Keratinocyte (primary cell): ENCODE measurements around the gene SPDYE4. TPM values are rescaled to one million over a fixed set of nuclear protein-coding genes. Genes with fewer than 3 reads are reported as not detected.

ENCODE experiments used
- DNase-seq: peaks from one replicate; pipeline ENCODE4 v3.0.0-alpha.2; 2011; ENCODE audit warnings: low read depth, missing footprints, low spot score
- FAIRE-seq: peaks from 2 replicates; lab custom pipeline; 2011; peaks lifted over from hg19 to GRCh38; lab: Jason Lieb, UNC
- H2AFZ ChIP-seq: 2 replicates; pipeline ENCODE4 v1.6.0; 2012; ENCODE audit warnings: low read length, control low read depth, inconsistent platforms; ENCODE audit not compliant: control insufficient read depth
- H3K27ac ChIP-seq: 2 replicates; pipeline ENCODE4 v1.5.1; 2011; ENCODE audit warnings: low read length; ENCODE audit not compliant: control insufficient read depth, insufficient read depth
- H3K27me3 ChIP-seq: 3 replicates; pipeline ENCODE4 v1.6.0; 2011; ENCODE audit warnings: low read length; ENCODE audit not compliant: control insufficient read depth, insufficient read depth; ENCODE audit errors: extremely low read depth
- H3K36me3 ChIP-seq, 2 experiments: 2 replicates in 1 of 2; 3 replicates in 1 of 2; pipeline ENCODE4 v1.5.1; 2011; ENCODE audit warnings: low read length in 2 of 2, mild to moderate bottlenecking in 1 of 2; ENCODE audit not compliant: control insufficient read depth in 2 of 2, insufficient read depth in 2 of 2; ENCODE audit errors: extremely low read depth in 1 of 2
- H3K4me1 ChIP-seq: 3 replicates; pipeline ENCODE4 v1.5.1; 2011; ENCODE audit warnings: low read length; ENCODE audit not compliant: control insufficient read depth, insufficient read depth; ENCODE audit errors: extremely low read depth
- H3K4me2 ChIP-seq: 3 replicates; pipeline ENCODE4 v1.6.0; 2011; ENCODE audit warnings: low read depth, low read length; ENCODE audit not compliant: control insufficient read depth, insufficient read depth; ENCODE audit errors: extremely low read depth
- H3K4me3 ChIP-seq, 3 experiments: fragments of 200-600 bp in 1 of 3; sonication (generic) in 1 of 3; 2 replicates in 2 of 3; 3 replicates in 1 of 3; pipeline ENCODE4 v1.5.1; 2011 to 2016; ENCODE audit warnings: low read length in 3 of 3, mild to moderate bottlenecking in 3 of 3, control low read depth in 2 of 3, inconsistent platforms in 1 of 3, low read depth in 1 of 3, mixed read lengths in 1 of 3, mixed run types in 1 of 3, moderate library complexity in 1 of 3; ENCODE audit not compliant: control insufficient read depth in 2 of 3, insufficient read depth in 2 of 3; ENCODE audit errors: extremely low read depth in 1 of 3
- H3K79me2 ChIP-seq: 2 replicates; pipeline ENCODE4 v1.6.0; 2012; ENCODE audit warnings: low read length; ENCODE audit not compliant: control insufficient read depth, insufficient read depth
- H3K9ac ChIP-seq: 3 replicates; pipeline ENCODE4 v1.6.0; 2011; ENCODE audit warnings: low read length; ENCODE audit not compliant: control insufficient read depth, insufficient read depth; ENCODE audit errors: extremely low read depth
- H3K9me1 ChIP-seq: 3 replicates; pipeline ENCODE4 v1.6.0; 2011; ENCODE audit warnings: low read length; ENCODE audit not compliant: control insufficient read depth, insufficient read depth; ENCODE audit errors: extremely low read depth
- H3K9me3 ChIP-seq: 2 replicates; pipeline ENCODE4 v1.5.1; 2012; ENCODE audit warnings: low read depth, low read length; ENCODE audit not compliant: control insufficient read depth
- H4K20me1 ChIP-seq: 3 replicates; pipeline ENCODE4 v1.6.0; 2011; ENCODE audit warnings: low read length; ENCODE audit not compliant: control insufficient read depth, insufficient read depth; ENCODE audit errors: extremely low read depth
- CTCF ChIP-seq, 3 experiments: IDR thresholded peaks in 1 of 3; conservative IDR thresholded peaks in 1 of 3; optimal IDR thresholded peaks in 1 of 3; 2 replicates in 2 of 3; 3 replicates in 1 of 3; pipeline versions ENCODE3 to v1.5.1; 2011; ENCODE audit warnings: low read length in 3 of 3, mild to moderate bottlenecking in 3 of 3, moderate library complexity in 2 of 3, control low read depth in 1 of 3, inconsistent platforms in 1 of 3; ENCODE audit not compliant: insufficient read depth in 2 of 3; ENCODE audit errors: extremely low read depth in 1 of 3
- EZH2 ChIP-seq: IDR thresholded peaks from one replicate; pipeline ENCODE4 v1.6.1; 2012; ENCODE audit warnings: inconsistent platforms, mild to moderate bottlenecking, low read length, moderate library complexity
- dilution Hi-C: fragments of 300-500 bp; cut with MboI; formaldehyde crosslinking; loops from one replicate; pipeline ENCODE4 v1.7.0; 2020; ENCODE audit warnings: low sequenced_read_pairs; ENCODE audit not compliant: extremely low pct_ligation_motif_present
- polyA plus RNA-seq, 5 experiments: library from polyadenylated mRNA; depleted of rRNA in 3 of 5; stranded (reverse) in 3 of 5; stranded (forward) in 1 of 5; unstranded in 1 of 5; fragments of >200 nt; gene quantifications; 1 replicate in 1 of 5; 2 replicates in 3 of 5; 3 replicates in 1 of 5; pipeline versions ENCODE4 v1.2.1 to v1.2.3, GENCODE V29; 2011 to 2012; ENCODE audit warnings: missing spikeins in 2 of 5, low read depth in 1 of 5, low replicate concordance in 1 of 5

SPDYE4 gene
- polyA plus RNA-seq, 1 donor (not counting 4 experiments of a cell fraction or from before 2014, with no cell fraction given): not detected

GRCh38 chr17:8785547-8786413 lies 27.4 kb upstream of the SPDYE4 start:
- no peak overlapping the region for H3K4me2 ChIP-seq
- H2AFZ ChIP-seq: no peak overlapping the region

GRCh38 chr17:8782176-8782575 lies 23.8 kb upstream of the SPDYE4 start:
- no peak overlapping the region for H3K4me2 ChIP-seq
- no peak for FAIRE-seq
- H3K4me1 ChIP-seq: no peaks in the 10 kb centered on the region
- dilution Hi-C loops: no loop called here
- no peaks in the 10 kb centered on the region for H4K20me1 ChIP-seq
- no peak for TF ChIP-seq EZH2
- TF ChIP-seq CTCF (optimal IDR thresholded peaks at IDR 0.05 in 1 of 3, IDR thresholded peaks at IDR 0.05 in 1 of 3, conservative IDR thresholded peaks at IDR 0.05 in 1 of 3; ENCODE audit: extremely low read depth in 1 of 3, insufficient read depth in 2 of 3, low read length in 3 of 3): no peak
- H3K27ac ChIP-seq: no peak overlapping the region
- no peaks in the 10 kb centered on the region for H3K27me3 ChIP-seq
- no peaks in the 10 kb centered on the region for H3K9me3 ChIP-seq
- no peak for DNase-seq
- H2AFZ ChIP-seq: no peak overlapping the region
- H3K79me2 ChIP-seq: no peaks in the 10 kb centered on the region
- no peaks in the 10 kb centered on the region for H3K36me3 ChIP-seq
- H3K9me1 ChIP-seq: no peaks in the 10 kb centered on the region
- H3K4me3 ChIP-seq: no peak overlapping the region
- H3K9ac ChIP-seq: no peak overlapping the region

More at GRCh38 chr17:8785547-8786413, 27.4 kb upstream of the SPDYE4 start:
- DNase-seq (no peak), FAIRE-seq (peak; percentile 67)
- dilution Hi-C loops: no loop called here
- no peak overlapping the region for H3K9ac ChIP-seq
- no peaks in the 10 kb centered on the region for H3K36me3 ChIP-seq
- H3K4me1 ChIP-seq: no peaks in the 10 kb centered on the region
- TF ChIP-seq CTCF (optimal IDR thresholded peaks at IDR 0.05 in 1 of 3, IDR thresholded peaks at IDR 0.05 in 1 of 3, conservative IDR thresholded peaks at IDR 0.05 in 1 of 3; ENCODE audit: extremely low read depth in 1 of 3, insufficient read depth in 2 of 3, low read length in 3 of 3): peak; percentile 85 to 90 (median 86)
- TF ChIP-seq EZH2: no peak
- H3K27ac ChIP-seq: no peak overlapping the region
- H4K20me1 ChIP-seq: no peaks in the 10 kb centered on the region
- no peaks in the 10 kb centered on the region for H3K9me3 ChIP-seq
- no peaks in the 10 kb centered on the region for H3K27me3 ChIP-seq
- no peak overlapping the region for H3K4me3 ChIP-seq
- no peaks in the 10 kb centered on the region for H3K79me2 ChIP-seq
- H3K9me1 ChIP-seq: no peaks in the 10 kb centered on the region
